ENCODE measurements around the gene ABHD2. TPM values are rescaled to one million over a fixed set of nuclear protein-coding genes. Genes with fewer than 3 reads are reported as not detected.

The ABHD2 gene
- total and polyA plus RNA-seq, 2 experiments from 2014 or later: 5.2 to 15.2 TPM

- Mint-ChIP-seq H3K27me3 (ENCODE audit: insufficient read depth, low read depth, poor library complexity) (peaks cover 10% of the 10 kb centered on the region), H3K4me3 (no peak overlapping the region), H3K36me3 (ENCODE audit: low read depth) (peaks cover 18% of the 10 kb centered on the region), H3K27ac (no peak overlapping the region), H3K9me3 (peaks cover 17% of the 10 kb centered on the region), H3K4me1 (peaks cover 20% of the 10 kb centered on the region)
- TF ChIP-seq NANOG (IDR thresholded peaks at IDR 0.05; ENCODE audit: borderline replicate concordance): no peak
- no peak for TF ChIP-seq CREB1 (CRISPR knock-in tag; IDR thresholded peaks at IDR 0.05; ENCODE audit: low read depth)
- no peak for TF ChIP-seq POLR2AphosphoS5 (IDR thresholded peaks at IDR 0.05; ENCODE audit: low read depth)
- TF ChIP-seq REST (IDR thresholded peaks at IDR 0.05; ENCODE audit: unreplicated experiment): no peak
- TF ChIP-seq EZH2phosphoT487 (IDR thresholded peaks at IDR 0.05; ENCODE audit: unreplicated experiment): no peak
- TF ChIP-seq ZNF114 (CRISPR knock-in tag; IDR thresholded peaks at IDR 0.05): no peak
- TF ChIP-seq ZNF331 (CRISPR knock-in tag; IDR thresholded peaks at IDR 0.05; ENCODE audit: low read depth): no peak
- no peak for TF ChIP-seq STAT1 (IDR thresholded peaks at IDR 0.05; ENCODE audit: unreplicated experiment)
- no peak for TF ChIP-seq JUNB (IDR thresholded peaks at IDR 0.05; ENCODE audit: unreplicated experiment)
- no peak for TF ChIP-seq ZNF462 (CRISPR knock-in tag; IDR thresholded peaks at IDR 0.05)
- TF ChIP-seq ETS1 (IDR thresholded peaks at IDR 0.05): no peak
- no peak for TF ChIP-seq CTCF (conservative IDR thresholded peaks at IDR 0.05; ENCODE audit: low read depth in 2 of 2)
- no peak for TF ChIP-seq EZH2 (IDR thresholded peaks at IDR 0.05; ENCODE audit: low read depth, unreplicated experiment)
- no peak overlapping the region for H3K4me3 ChIP-seq
- H3K4me2 ChIP-seq: no peak overlapping the region
- no peak for DNase-seq (ENCODE audit: low spot score)
- no peaks in the 10 kb centered on the region for H3K27me3 ChIP-seq (ENCODE audit: insufficient read depth)
- H2AFZ ChIP-seq: no peak overlapping the region
- H3K9me2 ChIP-seq (ENCODE audit: insufficient read depth): peaks cover 11% of the 10 kb centered on the region
- no peaks in the 10 kb centered on the region for H3K36me3 ChIP-seq (ENCODE audit: insufficient read depth)
- ATAC-seq: no peak
- H3K27ac ChIP-seq (ENCODE audit: low read depth): no peak overlapping the region
- no peaks in the 10 kb centered on the region for H4K20me1 ChIP-seq (replicated peaks; ENCODE audit: insufficient read depth)
- no peaks in the 10 kb centered on the region for H3K79me2 ChIP-seq (replicated peaks; ENCODE audit: insufficient read depth)
- H3F3A ChIP-seq (replicated peaks; ENCODE audit: low read depth): no peaks in the 10 kb centered on the region
- H3K4me1 ChIP-seq (ENCODE audit: insufficient read depth): peaks cover 6% of the 10 kb centered on the region; the same call in 1 of the 2 replicates
Observed at GRCh38 chr15:89052474-89052873, 35.8 kb upstream of the ABHD2 start.

Measured in GM23338 (cell line).